ENCODE results near the gene NAXE.

The NAXE gene

DNA sequence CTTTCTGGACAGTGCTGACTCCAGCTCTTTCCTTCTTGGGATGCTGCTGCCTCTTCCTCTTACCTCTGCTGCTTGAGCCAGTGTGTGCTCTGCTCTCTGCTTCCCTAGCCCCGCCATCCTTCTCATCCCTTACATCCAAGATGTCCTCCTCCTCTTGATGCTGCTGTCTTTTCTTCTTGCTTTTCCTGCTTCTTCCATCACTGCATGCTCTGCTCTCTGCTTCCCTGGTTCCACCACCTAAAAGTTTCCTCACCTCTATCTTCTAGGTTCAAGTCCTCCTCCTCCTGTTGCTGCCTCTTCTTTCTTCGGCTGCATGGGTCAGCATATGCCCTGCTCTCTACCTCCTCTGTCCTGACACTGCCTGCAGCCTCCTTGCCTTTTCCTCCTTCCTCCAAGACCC is 3.4 kb downstream of the NAXE start:
- TF ChIP-seq TCF12 (IDR thresholded peaks at IDR 0.05; ENCODE audit: low read depth), result no peak
- no peak for TF ChIP-seq NFIC (IDR thresholded peaks at IDR 0.05)
- TF ChIP-seq CEBPB (IDR thresholded peaks at IDR 0.05), result no peak

DNA sequence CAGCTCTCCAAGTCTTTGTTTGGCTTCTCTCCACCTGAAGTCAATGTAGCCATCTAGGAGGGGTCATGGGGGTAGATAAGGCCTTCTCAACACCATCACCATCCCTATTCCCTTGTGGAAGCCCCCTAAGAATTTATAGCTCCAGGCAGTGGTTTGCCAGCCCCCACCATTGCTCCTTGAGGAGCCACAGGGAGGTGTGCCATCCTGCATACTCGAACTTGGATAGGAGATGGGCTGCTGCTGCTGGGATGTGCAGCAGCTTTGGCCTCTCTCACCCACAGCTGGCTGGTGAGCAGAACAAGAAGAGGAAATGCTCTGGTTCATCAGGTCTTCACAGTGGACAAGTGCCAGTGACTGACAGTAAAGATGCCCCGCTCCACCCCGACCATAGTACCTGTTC is 4.8 kb downstream of the NAXE start:
- TF ChIP-seq YY1 (IDR thresholded peaks at IDR 0.05; ENCODE audit: low read depth), result no peak
- TF ChIP-seq, protein P1, sequence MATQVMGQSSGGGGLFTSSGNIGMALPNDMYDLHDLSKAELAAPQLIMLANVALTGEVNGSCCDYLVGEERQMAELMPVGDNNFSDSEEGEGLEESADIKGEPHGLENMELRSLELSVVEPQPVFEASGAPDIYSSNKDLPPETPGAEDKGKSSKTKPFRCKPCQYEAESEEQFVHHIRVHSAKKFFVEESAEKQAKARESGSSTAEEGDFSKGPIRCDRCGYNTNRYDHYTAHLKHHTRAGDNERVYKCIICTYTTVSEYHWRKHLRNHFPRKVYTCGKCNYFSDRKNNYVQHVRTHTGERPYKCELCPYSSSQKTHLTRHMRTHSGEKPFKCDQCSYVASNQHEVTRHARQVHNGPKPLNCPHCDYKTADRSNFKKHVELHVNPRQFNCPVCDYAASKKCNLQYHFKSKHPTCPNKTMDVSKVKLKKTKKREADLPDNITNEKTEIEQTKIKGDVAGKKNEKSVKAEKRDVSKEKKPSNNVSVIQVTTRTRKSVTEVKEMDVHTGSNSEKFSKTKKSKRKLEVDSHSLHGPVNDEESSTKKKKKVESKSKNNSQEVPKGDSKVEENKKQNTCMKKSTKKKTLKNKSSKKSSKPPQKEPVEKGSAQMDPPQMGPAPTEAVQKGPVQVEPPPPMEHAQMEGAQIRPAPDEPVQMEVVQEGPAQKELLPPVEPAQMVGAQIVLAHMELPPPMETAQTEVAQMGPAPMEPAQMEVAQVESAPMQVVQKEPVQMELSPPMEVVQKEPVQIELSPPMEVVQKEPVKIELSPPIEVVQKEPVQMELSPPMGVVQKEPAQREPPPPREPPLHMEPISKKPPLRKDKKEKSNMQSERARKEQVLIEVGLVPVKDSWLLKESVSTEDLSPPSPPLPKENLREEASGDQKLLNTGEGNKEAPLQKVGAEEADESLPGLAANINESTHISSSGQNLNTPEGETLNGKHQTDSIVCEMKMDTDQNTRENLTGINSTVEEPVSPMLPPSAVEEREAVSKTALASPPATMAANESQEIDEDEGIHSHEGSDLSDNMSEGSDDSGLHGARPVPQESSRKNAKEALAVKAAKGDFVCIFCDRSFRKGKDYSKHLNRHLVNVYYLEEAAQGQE (IDR thresholded peaks at IDR 0.05; ENCODE audit: low read depth), result no peak
- TF ChIP-seq CEBPB (IDR thresholded peaks at IDR 0.05), result no peak
- no peak for TF ChIP-seq USF1 (IDR thresholded peaks at IDR 0.05)
- TF ChIP-seq FOXM1 (IDR thresholded peaks at IDR 0.05; ENCODE audit: borderline replicate concordance, low read depth), result no peak
- no peak for TF ChIP-seq NFIC (IDR thresholded peaks at IDR 0.05)
- TF ChIP-seq EP300 (IDR thresholded peaks at IDR 0.05; ENCODE audit: borderline replicate concordance), result no peak
- no peak for TF ChIP-seq CREB1 (IDR thresholded peaks at IDR 0.05; ENCODE audit: low read depth)

GRCh38 chr1:156598125-156598524 is 6.5 kb downstream of the NAXE start:
- TF ChIP-seq CREB1 (IDR thresholded peaks at IDR 0.05; ENCODE audit: low read depth) (no peak), TCF12 (IDR thresholded peaks at IDR 0.05; ENCODE audit: low read depth) (no peak), EGR1 (IDR thresholded peaks at IDR 0.05) (no peak), TAF1 (IDR thresholded peaks at IDR 0.05; ENCODE audit: low read depth) (no peak), ZBTB7A (IDR thresholded peaks at IDR 0.05; ENCODE audit: low read depth) (no peak), TEAD4 (IDR thresholded peaks at IDR 0.05) (no peak), FOXM1 (IDR thresholded peaks at IDR 0.05; ENCODE audit: borderline replicate concordance, low read depth) (no peak), MAX (IDR thresholded peaks at IDR 0.05) (no peak)
- TF ChIP-seq, protein P1 (IDR thresholded peaks at IDR 0.05; ENCODE audit: low read depth), result no peak

GRCh38 chr1:156598731-156599432 is 7.3 kb downstream of the NAXE start:
- TF ChIP-seq FOXM1 (IDR thresholded peaks at IDR 0.05; ENCODE audit: borderline replicate concordance, low read depth) (no peak), EP300 (IDR thresholded peaks at IDR 0.05; ENCODE audit: borderline replicate concordance) (no peak), RAD21 (IDR thresholded peaks at IDR 0.05; ENCODE audit: low read depth) (no peak)

GRCh38 chr1:156599811-156600210 is 8.2 kb downstream of the NAXE start:
- no peak for TF ChIP-seq CEBPB (IDR thresholded peaks at IDR 0.05)
- TF ChIP-seq TAF1 (IDR thresholded peaks at IDR 0.05; ENCODE audit: low read depth), result no peak

DNA sequence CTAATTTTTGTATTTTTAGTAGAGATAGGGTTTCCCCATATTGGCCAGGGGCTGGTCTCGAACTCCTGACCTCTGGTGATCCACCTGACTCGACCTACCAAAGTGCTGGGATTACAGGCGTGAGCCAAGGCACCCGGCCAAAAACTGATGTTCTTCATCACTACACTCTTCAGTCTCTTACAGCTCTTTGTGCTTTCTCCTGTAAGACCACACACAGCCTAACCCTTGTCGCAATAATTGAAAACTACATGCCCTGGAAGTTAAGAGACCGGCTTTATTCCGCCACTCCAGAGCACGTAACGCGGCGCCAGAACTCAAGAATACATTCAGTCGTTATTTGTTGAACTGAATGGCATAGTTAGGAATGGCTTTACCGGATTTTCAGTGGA is 9.2 kb downstream of the NAXE start:
- TF ChIP-seq EP300 (IDR thresholded peaks at IDR 0.05; ENCODE audit: borderline replicate concordance) (no peak), YY1 (IDR thresholded peaks at IDR 0.05; ENCODE audit: low read depth) (no peak), NFIC (IDR thresholded peaks at IDR 0.05) (no peak), TEAD4 (IDR thresholded peaks at IDR 0.05) (no peak), TAF1 (IDR thresholded peaks at IDR 0.05; ENCODE audit: low read depth) (no peak), MAX (IDR thresholded peaks at IDR 0.05) (no peak), CEBPB (IDR thresholded peaks at IDR 0.05) (no peak), CREB1 (IDR thresholded peaks at IDR 0.05; ENCODE audit: low read depth) (no peak), ZBTB7A (IDR thresholded peaks at IDR 0.05; ENCODE audit: low read depth) (no peak), TCF12 (IDR thresholded peaks at IDR 0.05; ENCODE audit: low read depth) (no peak), FOXM1 (IDR thresholded peaks at IDR 0.05; ENCODE audit: borderline replicate concordance, low read depth) (no peak), EGR1 (IDR thresholded peaks at IDR 0.05) (no peak), RAD21 (IDR thresholded peaks at IDR 0.05; ENCODE audit: low read depth) (no peak), USF1 (IDR thresholded peaks at IDR 0.05) (no peak)
- TF ChIP-seq, protein P1 (IDR thresholded peaks at IDR 0.05; ENCODE audit: low read depth), result no peak
